HEK293T (cell line): ENCODE measurements around the gene LCN15.

Source experiments
- CTCF ChIA-PET: fragments of 350-600 bp; formaldehyde crosslinking; extraction: SDS; loops from one replicate; lab custom pipeline; 2021; ENCODE audit warnings: antibody characterized with exemption, inconsistent platforms; lab: Yijun Ruan, JAX
- POLR2A ChIA-PET: fragments of 350-600 bp; formaldehyde crosslinking; extraction: SDS; loops from one replicate; lab custom pipeline; 2020; ENCODE audit warnings: antibody characterized with exemption, inconsistent platforms; lab: Yijun Ruan, JAX
- DNase-seq: peaks from one replicate; pipeline ENCODE4 v3.0.0; 2012; ENCODE audit warnings: mixed read lengths; ENCODE audit errors: extremely low spot score
- ARNT ChIP-seq: fragments of 450-650 bp; IDR thresholded peaks from 2 replicates; pipeline ENCODE4 v1.6.1; 2017; ENCODE audit warnings: mild to moderate bottlenecking
- BHLHE40 ChIP-seq: fragments of 450-650 bp; IDR thresholded peaks from 2 replicates; pipeline ENCODE4 v1.6.1; 2016; ENCODE audit warnings: mild to moderate bottlenecking, moderate library complexity, borderline replicate concordance
- CTBP1 ChIP-seq: fragments of 450-650 bp; IDR thresholded peaks from 2 replicates; pipeline ENCODE4 v1.6.1; 2016; ENCODE audit warnings: borderline replicate concordance
- ELF4 ChIP-seq: fragments of 450-650 bp; IDR thresholded peaks from 2 replicates; pipeline ENCODE4 v1.6.1; 2017; ENCODE audit warnings: antibody characterized with exemption
- FOXA1 ChIP-seq: fragments of 450-650 bp; IDR thresholded peaks from 2 replicates; pipeline ENCODE4 v1.6.1; 2016; ENCODE audit warnings: mild to moderate bottlenecking
- FOXK2 ChIP-seq: fragments of 450-650 bp; IDR thresholded peaks from 2 replicates; pipeline ENCODE4 v1.6.1; 2016; ENCODE audit warnings: mild to moderate bottlenecking
- FOXM1 ChIP-seq: fragments of 450-650 bp; IDR thresholded peaks from 2 replicates; pipeline ENCODE4 v1.6.1; 2017; ENCODE audit warnings: mild to moderate bottlenecking, borderline replicate concordance
- HDGF ChIP-seq: fragments of 450-650 bp; IDR thresholded peaks from 2 replicates; pipeline ENCODE4 v1.6.1; 2017; ENCODE audit warnings: antibody characterized with exemption, borderline replicate concordance
- L3MBTL2 ChIP-seq: fragments of 450-650 bp; conservative IDR thresholded peaks from 2 replicates; pipeline ENCODE4 v1.6.1; 2016; ENCODE audit warnings: mild to moderate bottlenecking
- LEF1 ChIP-seq: fragments of 450-650 bp; IDR thresholded peaks from 2 replicates; pipeline ENCODE4 v1.6.1; 2017; ENCODE audit warnings: mild to moderate bottlenecking, borderline replicate concordance
- NFRKB ChIP-seq: fragments of 450-650 bp; IDR thresholded peaks from 2 replicates; pipeline ENCODE4 v1.6.1; 2016; ENCODE audit warnings: mild to moderate bottlenecking, moderate library complexity
- SP1 ChIP-seq: fragments of 450-650 bp; IDR thresholded peaks from 2 replicates; pipeline ENCODE4 v1.6.1; 2017
- SUZ12 ChIP-seq: fragments of 450-650 bp; IDR thresholded peaks from 2 replicates; pipeline ENCODE4 v1.6.1; 2016; ENCODE audit warnings: mild to moderate bottlenecking
- TARDBP ChIP-seq: fragments of 450-650 bp; IDR thresholded peaks from 2 replicates; pipeline ENCODE4 v1.6.1; 2016
- ZNF384 ChIP-seq: fragments of 450-650 bp; IDR thresholded peaks from 2 replicates; pipeline ENCODE4 v1.6.1; 2016
- TF ChIP-seq, protein P1 (sequence below): fragments of 450-650 bp; IDR thresholded peaks from 2 replicates; pipeline ENCODE4 v1.6.1; 2016

LCN15 gene

GRCh38 chr9:136742591-136743391 lies 21.5 kb downstream of the LCN15 start, which contains the start of gene LCN10:
TSS of gene LCN10 (minus strand) at chr9:136742940. CDS start at chr9:136742903, 37 bp downstream.
- POLR2A ChIA-PET, result interaction anchor here (0.8 kb wide), 1 partner anchor 15 kb away, joined by 3 read pairs; no protein-coding TSS in a partner anchor
- DNase-seq, result no peak
- CTCF ChIA-PET, result no interaction called here

GRCh38 chr9:136741883-136742571 lies 22.3 kb downstream of the LCN15 start:
- CTCF ChIA-PET, result no interaction called here
- POLR2A ChIA-PET, result interaction anchor here (0.8 to 1.4 kb wide), 3 partner anchors 12 to 14 kb away, joined by 3 to 6 read pairs (median 3); no protein-coding TSS in a partner anchor
- TF ChIP-seq ZNF384 (no peak), ELF4 (no peak), FOXA1 (no peak), L3MBTL2 (no peak), SP1 (no peak), CTBP1 (no peak), SUZ12 (no peak), NFRKB (no peak), HDGF (no peak), FOXM1 (no peak)
- TF ChIP-seq, protein P1, sequence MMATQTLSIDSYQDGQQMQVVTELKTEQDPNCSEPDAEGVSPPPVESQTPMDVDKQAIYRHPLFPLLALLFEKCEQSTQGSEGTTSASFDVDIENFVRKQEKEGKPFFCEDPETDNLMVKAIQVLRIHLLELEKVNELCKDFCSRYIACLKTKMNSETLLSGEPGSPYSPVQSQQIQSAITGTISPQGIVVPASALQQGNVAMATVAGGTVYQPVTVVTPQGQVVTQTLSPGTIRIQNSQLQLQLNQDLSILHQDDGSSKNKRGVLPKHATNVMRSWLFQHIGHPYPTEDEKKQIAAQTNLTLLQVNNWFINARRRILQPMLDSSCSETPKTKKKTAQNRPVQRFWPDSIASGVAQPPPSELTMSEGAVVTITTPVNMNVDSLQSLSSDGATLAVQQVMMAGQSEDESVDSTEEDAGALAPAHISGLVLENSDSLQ, result no peak
- DNase-seq, result no peak

More at GRCh38 chr9:136742591-136743391, 21.5 kb downstream of the LCN15 start, which contains the start of gene LCN10:
- TF ChIP-seq BHLHE40 (no peak), SP1 (no peak), FOXK2 (no peak), FOXA1 (no peak), HDGF (no peak), CTBP1 (no peak), LEF1 (no peak), SUZ12 (no peak), ZNF384 (no peak)
- TF ChIP-seq, protein P1, result no peak

GRCh38 chr9:136740971-136741882 lies 23.1 kb downstream of the LCN15 start:
- no peak for DNase-seq
- POLR2A ChIA-PET, result interaction anchor here (0.8 to 1.4 kb wide), 2 partner anchors 12 to 13 kb away, joined by 3 to 6 read pairs; no protein-coding TSS in a partner anchor
- CTCF ChIA-PET, result no interaction called here
- TF ChIP-seq L3MBTL2 (no peak), FOXM1 (no peak), LEF1 (no peak), ELF4 (no peak), FOXA1 (no peak), SUZ12 (no peak), CTBP1 (no peak), HDGF (no peak), ARNT (no peak), NFRKB (no peak), BHLHE40 (no peak), ZNF384 (no peak), FOXK2 (no peak), SP1 (no peak), TARDBP (no peak)
- TF ChIP-seq, protein P1, result no peak

DNA sequence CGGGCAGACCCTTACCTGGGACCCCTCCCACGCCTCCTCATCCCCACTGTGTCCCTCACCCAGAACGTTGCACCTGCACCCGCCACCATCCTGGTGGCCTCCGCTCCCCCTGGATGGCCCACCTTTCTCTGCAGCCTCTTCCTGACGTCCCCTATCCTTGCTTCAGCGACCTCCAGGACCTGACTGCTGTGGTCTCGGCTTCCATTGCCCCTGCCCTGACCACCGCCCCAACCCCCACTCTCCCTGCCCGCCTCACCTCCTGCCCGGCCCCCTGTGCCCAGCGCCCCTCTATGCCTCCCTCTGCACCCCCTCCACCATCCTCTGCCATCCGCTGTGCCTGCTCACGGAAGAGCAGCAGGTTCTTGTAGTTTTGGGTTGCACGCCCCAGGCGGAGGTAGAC lies 23.8 kb downstream of the LCN15 start:
- ChIA-PET POLR2A (no interaction called here), CTCF (no interaction called here)
- DNase-seq, result no peak
- TF ChIP-seq SUZ12 (no peak), ELF4 (no peak), TARDBP (no peak), CTBP1 (no peak), SP1 (no peak), FOXK2 (no peak), FOXA1 (no peak), HDGF (no peak), FOXM1 (no peak), L3MBTL2 (no peak), LEF1 (no peak), BHLHE40 (no peak)

GRCh38 chr9:136740069-136740468 lies 24.2 kb downstream of the LCN15 start:
- ChIA-PET POLR2A (no interaction called here), CTCF (no interaction called here)
- no peak for TF ChIP-seq LEF1
- TF ChIP-seq ZNF384, result no peak
- TF ChIP-seq SP1, result no peak
- TF ChIP-seq CTBP1, result no peak
- TF ChIP-seq HDGF, result no peak
- no peak for TF ChIP-seq FOXM1
- TF ChIP-seq L3MBTL2, result no peak
- no peak for TF ChIP-seq FOXA1
- TF ChIP-seq ELF4, result no peak
- TF ChIP-seq, protein P1, result no peak
- TF ChIP-seq BHLHE40, result no peak
- no peak for TF ChIP-seq SUZ12
- no peak for TF ChIP-seq FOXK2
- TF ChIP-seq NFRKB, result no peak
- no peak for TF ChIP-seq TARDBP
- TF ChIP-seq ARNT, result no peak
- no peak for DNase-seq
